HG03469 (cell line): ENCODE results near the gene LNX1.
A peak's percentile ranks its signal among the peaks of the same experiment; 100 is the strongest.

ENCODE experiments used
- ATAC-seq: cut with Tn5 transposase; IDR thresholded peaks from one replicate; pipeline ENCODE4 v1.9.1; 2021; ENCODE audit warnings: mild to moderate bottlenecking, moderate library complexity, moderate number of reproducible peaks; ENCODE audit not compliant: unreplicated experiment

Gene LNX1

DNA sequence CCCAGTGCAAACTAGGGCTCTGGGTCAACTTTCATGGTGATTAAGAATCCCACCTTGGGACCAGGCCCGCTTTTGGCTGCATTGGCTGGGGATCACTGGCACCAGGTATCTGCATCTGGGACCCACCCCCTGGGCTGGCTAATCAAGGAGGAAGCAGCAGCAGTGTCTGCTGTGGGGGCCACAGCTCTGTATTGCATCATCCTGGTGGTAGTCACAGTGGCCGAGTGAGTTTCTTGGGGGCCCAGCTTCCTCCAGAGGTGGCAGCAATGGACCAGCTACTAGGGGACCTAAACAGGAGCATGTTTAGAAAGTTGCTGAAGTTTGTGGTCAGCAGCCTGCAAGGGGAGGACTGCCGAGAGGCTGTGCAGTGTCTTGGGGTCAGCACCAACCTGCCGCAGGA is 15.7 kb downstream of the LNX1 start:
- ATAC-seq, result no peak

- no peak for ATAC-seq
These were observed 16.8 kb downstream of the LNX1 start for GRCh38 chr4:53574528-53574927.

GRCh38 chr4:53573696-53574095 is 17.6 kb downstream of the LNX1 start:
- no peak for ATAC-seq

DNA sequence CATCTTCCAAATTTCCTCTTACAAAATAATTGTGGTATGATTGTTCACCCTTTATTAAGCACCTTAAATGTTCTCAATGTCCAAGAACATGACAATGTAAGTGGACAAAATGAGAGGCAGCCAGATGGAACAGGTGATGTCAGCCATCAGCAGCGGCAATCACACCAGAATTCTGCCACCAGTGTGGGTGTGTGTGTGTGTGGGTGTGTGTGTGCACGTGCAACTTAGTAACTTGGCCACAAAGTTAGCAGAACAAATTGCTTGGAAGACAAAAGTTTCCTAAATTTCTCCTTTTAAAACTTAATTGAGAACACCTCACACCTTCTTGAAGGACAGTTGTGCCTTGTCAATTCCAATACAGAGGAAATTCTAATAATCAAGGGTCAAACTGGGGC is 18.7 kb downstream of the LNX1 start:
- no peak for ATAC-seq

DNA sequence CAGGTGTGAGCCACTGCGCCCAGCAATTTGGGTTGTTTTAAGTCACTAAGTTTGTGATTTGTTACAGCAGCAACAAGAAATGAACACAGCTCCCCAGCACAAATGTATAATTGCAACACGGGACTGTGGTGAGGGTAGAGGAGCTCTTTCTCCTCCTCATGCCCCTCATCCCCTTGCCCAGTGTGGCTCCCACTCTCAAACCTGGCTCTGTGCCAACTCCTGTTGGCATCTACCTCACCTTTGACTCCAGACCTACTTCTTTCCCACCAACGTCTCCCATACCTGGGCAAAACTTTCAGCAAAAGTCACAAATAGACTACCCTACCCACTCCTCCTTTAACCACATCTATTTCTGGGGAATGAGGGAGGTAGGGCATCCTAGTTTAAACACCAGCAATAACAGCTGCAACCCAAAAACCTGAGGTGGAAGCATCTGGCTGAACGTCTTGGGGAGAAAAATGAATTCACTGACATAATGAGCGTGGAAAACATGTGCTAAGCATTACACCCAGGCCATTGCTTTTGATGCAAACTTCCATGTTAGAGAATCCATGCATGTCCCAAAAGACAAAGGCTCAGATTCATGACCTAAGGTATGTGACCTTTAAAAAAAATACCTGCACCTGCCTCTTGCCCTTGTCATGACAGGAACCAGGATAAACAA is 19.2 kb downstream of the LNX1 start:
- ATAC-seq, result no peak

DNA sequence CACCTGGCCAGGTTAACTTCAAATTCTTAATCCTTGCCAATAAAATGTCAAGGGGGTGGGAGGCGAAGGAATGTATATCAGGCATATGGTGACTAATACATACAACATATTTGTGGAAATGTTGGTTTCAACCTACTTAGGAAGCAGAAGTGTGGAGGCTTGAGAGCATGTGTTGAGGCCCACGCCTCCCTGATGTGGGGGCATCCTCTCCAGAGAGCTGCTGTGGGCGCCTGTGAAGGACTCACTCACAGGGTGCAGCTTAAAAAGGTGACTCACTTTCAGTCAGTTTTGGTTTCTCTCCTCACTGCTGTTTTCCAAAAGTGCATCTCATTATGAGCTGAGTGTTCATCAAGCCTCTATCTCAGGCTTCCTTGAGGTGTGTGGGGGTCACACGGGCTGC is 27.5 kb downstream of the LNX1 start:
- peak; percentile 88 for ATAC-seq

GRCh38 chr4:53562409-53562808 is 28.9 kb downstream of the LNX1 start:
- no peak for ATAC-seq

DNA sequence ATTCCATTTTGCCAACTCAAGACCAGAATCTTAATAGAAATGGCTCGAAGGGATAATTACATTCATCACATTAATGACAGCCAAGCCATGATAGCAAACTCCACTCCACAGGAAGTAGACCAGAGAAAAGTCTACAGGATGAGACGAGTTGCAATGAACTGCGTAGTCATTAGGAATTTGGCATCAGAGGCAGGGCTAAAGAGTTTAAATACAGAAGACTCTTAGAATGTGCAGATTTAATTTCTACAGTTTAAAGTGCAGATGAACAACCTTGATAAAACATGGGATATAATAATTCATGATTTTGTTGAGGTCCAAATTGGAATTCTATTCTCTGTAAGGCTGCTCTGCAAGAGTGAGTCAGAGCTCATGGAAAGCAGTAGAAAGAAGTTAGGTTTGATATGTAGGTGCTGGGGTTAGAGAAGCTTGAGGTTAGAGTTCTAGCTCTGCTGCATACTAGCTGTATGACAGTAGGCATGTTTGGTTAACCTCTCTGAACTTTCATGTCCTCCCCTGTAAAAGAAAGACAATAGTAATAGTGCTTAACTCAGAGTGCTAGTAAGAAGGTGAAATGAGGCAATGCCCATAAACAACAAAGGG is 32.2 kb downstream of the LNX1 start:
- no peak for ATAC-seq

DNA sequence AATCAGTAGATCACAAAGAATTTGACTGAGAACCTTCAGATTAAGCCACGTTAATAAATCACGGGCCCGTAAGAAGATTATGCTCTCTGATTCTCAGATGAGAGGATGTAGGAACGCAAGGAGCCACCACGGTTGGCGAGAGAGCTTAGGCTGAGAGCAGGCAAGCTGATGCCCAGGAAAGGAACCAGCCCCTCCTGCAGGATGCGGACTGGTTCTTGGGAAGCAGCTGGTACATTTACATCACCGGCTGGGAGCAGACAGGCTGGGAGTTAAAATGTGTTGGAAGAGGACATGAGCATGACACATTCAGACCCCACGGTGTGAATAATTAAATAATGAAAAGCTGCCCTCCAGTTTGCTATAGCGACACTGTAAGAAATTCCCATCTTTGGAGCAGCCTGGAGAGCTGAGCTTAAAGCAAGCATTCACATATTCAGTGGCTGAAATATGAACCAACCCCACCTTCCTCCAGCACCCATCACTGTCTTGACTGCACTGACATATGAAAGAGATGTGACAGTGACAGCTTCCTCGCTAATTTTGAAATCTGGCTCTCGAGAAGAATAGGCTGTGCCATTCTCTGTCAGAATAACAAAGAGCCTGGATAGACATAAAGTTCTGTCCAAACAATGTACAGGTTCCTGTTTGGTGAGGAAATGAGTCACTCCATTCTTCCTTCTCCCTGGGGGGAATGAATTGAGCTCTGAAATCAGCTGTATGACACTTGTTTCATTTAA is 33.1 kb downstream of the LNX1 start:
- no peak for ATAC-seq

DNA sequence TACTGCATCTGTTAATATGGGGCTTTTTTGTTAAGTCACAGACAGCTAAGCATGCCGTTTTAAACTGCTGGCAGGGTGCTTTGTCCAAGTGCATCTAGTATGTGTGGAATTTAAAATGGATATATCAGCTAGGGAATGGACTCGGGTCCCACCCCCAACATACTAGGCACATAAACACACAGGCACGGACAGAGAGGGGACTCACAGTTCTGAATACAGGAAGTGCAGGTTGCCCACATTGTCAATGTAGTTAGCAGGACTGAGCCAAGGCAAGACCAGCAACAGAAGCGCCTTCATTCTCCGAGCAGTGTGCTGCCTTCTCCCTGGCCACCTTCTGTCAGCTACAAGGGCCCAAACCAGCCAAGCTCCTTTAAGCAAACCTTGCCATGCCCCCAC is 33.6 kb downstream of the LNX1 start:
- no peak for ATAC-seq

- no peak for ATAC-seq
These were observed 34.6 kb downstream of the LNX1 start for GRCh38 chr4:53556651-53557050.

GRCh38 chr4:53553486-53554210 is 37.6 kb downstream of the LNX1 start:
- ATAC-seq, result no peak

DNA sequence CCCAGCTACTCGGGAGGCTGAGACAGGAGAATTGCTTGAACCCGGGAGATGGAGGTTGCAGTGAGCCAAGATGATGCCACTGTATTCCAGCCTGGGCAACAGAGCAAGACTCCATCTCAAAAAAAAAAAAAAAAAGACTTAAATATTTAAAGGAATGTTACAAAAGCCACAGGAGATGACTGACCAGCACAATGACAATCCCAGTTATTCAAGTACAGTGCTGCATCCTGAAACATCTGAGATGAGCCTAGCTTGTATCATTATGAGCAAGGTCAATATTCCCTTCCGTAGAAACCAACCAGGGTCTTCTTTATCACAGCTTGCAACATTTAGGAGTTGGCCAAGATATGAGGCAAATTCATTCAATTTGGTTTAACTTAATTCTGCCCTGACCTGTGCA is 38.6 kb downstream of the LNX1 start:
- no peak for ATAC-seq

GRCh38 chr4:53551958-53552357 is 39.3 kb downstream of the LNX1 start:
- ATAC-seq, result no peak

- no peak for ATAC-seq
These were observed 39.9 kb downstream of the LNX1 start for GRCh38 chr4:53551281-53551864.

- no peak for ATAC-seq
These were observed 42.6 kb downstream of the LNX1 start for GRCh38 chr4:53548662-53549061.

- no peak for ATAC-seq
These were observed 43.3 kb downstream of the LNX1 start for GRCh38 chr4:53547983-53548382.

- ATAC-seq, result no peak
These were observed 45.2 kb downstream of the LNX1 start for GRCh38 chr4:53545942-53546581.

- no peak for ATAC-seq
These were observed 46.0 kb downstream of the LNX1 start for GRCh38 chr4:53545273-53545672.

GRCh38 chr4:53543561-53543960 is 47.7 kb downstream of the LNX1 start:
- ATAC-seq, result no peak
